HG03095 (cell line): ENCODE measurements around the gene INPP4B.

Experiments
- ATAC-seq: cut with Tn5 transposase; IDR thresholded peaks from one replicate; pipeline ENCODE4 v1.9.1; 2021; ENCODE audit warnings: moderate library complexity; ENCODE audit not compliant: unreplicated experiment

INPP4B gene

DNA sequence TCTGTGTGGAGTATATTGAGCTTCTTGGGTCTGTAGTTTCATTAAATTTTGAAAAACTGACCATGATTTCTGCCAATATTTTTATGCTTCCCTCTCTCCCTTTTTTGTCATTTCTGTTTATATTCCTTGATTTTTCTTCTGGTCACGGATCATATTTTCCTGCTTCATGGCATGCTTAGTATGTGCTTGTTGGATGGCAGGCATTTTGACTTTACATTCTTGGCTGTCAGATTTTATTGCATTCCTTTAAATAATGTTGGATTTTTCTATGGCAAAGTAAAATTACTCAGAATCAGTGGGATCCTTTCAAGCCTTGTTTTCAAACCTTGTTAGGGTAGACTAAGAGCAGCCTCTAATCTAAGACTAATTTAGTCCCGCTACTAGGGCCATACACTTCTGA, 677.9 kb downstream of the INPP4B start:
- no peak for ATAC-seq

DNA sequence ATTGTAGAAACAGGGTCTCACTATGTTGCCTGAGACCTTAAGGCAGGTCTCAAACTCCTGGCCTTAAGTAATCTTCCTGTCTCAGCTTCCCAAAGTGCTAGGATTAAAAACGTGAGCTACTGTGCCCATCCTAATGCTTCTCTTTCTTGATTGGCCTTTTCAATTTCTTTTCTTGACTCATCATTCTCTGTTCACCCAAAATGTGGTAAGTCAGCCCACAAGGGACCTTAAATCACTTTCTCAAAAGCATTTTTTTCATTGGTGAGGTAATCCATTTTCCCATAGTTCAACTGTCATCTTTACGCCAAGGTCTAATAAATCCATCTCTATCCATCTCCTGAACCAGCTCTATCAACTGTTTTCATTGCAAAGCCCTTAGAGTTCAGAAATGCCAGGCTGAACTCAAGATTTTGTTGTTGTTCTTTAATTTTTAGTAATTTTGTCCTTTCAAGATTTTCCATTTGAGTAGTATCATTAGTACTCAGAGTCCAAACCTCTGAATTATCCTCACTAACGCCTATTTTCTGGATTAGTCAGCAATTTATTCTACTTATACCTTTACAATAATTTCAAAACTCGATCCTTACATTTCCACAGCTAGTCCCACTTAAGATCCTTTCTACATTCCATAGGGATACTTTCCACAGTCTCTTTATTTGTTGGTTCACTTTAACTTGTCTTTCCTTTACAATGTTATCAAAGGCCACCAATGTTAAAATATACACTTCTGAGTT, 681.2 kb downstream of the INPP4B start:
- ATAC-seq, result no peak

DNA sequence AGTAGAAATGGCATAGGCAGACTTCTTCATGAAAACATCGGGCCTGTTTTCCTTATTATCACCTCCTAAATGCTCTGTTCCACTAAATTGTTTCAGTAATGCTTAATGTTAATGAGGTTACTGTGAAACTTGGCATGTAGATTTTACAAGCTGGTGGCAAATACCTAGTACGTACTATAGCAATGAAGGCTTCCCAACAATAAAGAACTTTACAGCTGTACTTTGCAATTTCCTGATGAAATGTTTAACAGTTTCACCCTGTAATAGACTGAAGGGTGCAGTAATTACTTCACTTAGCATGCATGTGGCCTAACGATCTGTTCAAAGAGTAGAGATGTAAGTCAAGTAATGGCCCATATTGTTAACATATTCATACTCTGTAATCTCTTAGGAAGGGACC, 685.0 kb downstream of the INPP4B start:
- ATAC-seq, result no peak

DNA sequence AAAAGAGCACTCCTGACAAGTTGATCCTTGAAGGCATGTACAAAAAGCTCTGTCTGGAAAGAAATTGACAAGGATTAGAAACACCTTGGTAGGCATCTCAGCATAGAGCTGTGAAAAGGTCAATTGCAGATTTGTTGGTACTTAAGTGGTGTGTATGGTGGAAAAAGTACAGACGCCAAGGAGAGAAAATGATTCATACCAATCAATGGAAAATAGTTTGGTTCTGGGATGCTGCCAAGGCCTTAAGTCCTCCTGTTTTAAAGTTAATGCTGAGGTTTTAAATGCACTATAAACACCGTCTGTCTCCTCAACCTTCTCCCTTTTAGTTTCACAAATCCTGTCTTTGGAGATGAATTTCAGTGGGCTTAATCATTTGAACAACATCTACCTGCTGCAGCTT, 685.6 kb downstream of the INPP4B start:
- no peak for ATAC-seq

DNA sequence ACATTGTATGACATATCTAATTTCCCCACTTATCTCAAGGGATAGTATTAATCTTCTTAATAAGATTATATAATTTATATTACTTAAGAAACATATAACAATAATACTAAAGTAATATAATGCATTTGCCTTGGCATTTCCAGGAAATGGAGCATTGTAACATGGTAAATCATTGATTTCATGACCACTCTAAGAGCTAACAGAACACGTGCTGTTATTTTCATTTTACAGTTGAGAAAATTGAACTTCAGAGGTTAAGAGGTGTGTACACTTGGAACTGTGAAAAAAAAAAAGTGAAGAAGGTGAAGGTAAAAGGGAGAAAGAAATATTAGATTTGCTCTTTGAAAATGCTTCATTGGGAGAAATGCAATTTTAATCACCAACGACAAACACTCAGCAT, 687.1 kb downstream of the INPP4B start:
- no peak for ATAC-seq

DNA sequence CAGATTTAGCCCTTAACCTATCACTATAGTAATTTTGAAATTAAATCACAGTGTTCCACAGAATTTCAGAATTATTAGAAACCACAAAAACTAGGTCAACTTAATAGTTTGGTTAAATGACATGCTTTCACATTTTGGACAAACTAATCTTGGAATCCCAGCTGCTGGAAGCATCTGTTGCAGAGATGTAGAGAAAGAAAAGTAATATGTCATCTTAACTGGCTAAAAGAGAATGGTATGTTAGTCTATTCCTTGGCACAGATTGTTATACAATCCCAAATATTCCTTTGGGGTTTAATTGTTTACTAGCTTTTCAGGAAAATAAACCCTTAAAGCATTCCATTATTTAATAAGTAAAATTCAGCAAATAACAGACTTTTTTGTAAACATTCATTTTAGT, 689.8 kb downstream of the INPP4B start:
- ATAC-seq, result no peak

DNA sequence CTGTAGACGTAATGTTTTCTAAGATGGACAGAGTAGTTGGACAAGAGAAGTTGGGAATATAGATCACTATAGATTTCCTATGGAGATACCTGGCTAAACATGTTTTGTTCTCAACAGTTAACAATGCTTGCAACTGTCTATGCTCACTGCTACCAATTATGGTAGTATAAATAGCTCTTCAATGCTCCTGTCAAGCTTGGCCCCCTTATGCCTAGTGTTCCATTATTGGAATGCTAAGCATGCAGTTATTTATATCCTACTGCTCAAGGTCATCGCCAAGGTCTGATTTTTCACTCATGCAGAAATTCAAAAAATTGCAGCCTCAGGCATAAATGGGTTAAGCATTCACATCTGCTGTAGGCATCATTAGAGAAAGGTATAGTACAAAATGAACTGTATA, 690.8 kb downstream of the INPP4B start:
- ATAC-seq, result no peak

DNA sequence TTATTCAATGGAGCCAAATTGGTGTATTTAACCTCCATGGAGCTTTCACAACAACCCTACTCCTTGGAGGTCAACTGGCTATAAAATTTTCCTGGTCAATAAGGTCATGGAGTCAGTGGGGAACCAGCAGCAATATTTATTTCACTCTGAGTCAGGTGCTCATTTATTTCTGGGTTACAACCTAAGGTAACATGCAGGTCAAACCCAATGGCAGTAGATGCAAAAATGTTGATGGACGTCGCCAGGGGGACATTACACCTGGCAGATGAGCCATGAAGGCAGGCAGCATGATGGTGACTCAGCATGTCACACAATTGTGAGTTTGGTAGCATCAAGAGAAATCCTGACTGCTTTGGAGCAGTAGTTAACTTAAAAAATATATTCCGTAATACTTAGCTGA, 695.6 kb downstream of the INPP4B start:
- no peak for ATAC-seq

DNA sequence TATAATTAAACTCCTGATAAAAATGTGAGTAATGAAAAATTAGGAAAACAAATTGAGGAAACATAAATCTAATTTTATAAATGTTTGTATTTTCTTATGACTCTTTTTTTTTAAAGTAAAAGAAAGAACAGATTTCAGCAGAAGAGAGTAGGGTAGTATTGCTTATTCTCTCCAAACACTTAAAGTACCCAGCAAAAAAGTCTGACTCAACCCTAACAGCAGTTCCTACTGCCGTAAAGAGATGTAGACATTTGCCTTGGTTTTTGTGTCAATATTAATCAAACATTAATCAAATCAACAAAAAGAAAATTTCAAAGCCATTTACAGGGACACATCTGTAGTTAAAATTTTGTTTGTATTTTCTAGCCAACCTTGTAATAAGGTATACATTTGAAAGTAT, 701.3 kb downstream of the INPP4B start:
- no peak for ATAC-seq

DNA sequence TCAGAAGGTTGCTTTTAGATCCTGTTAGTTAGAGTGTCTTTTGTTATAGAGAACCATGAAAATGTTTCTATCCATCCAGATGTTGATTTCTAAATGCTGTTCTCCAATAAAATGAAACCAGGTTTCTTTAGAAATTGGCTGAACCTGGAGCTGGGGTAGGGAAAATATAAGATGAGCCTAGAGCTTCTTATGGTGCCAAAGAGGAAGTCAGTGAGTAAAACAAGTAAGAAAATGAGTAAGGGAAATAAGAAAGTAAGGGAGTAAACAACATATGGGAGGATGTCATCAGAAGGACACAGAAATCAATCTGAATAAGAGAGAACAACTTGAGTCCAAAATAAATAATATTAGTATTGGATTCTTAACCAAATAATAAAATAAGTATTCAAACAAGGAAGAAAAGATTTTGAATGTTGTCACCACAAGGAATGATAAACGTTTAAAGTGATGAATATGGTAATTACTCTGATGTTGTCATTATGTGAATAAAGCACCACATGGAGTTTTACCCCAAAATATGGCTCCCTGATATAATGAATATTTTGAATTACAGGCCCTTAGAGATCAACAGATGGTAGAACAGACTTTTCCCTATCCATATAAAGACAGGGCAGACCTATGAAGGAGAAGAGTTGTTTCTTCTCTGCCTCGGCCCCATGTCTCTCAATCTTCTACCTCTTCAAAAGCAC, 703.6 kb downstream of the INPP4B start:
- no peak for ATAC-seq

DNA sequence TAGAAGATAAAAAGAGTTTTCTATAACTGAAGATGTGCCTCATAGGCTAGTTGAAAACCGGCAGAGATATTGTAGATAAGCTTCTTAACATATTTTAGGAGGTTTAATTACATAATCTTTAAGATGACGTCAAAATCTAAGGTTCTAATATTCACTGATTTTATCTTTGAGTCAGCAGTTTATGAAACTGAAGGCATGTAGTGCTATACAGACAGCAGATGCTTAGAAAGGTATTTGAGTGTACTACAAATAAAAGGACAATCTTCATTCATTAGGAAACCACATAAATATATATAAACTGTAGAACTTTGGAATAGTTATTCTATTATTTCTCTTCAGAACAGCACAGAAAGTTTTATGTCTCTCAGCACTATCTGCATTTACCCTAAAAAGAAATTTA, 704.9 kb downstream of the INPP4B start:
- no peak for ATAC-seq

DNA sequence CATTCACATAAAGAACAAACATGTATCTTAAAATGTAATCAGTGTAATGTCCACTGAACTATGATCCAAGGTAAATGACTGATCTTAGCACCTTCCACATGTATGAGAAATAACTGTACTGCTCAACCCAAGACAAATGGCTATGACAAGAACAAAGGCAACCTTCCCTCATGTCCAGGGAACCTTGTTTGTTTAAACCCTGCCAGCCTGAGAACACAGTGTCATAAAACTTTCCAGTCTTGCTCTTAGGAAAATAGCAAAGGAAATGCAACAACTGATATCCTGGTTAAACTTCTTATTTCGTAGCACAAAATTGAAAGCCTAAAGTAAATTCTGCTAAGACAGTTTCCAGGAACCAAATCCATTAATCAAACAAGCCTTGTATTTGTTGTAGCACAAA, 715.4 kb downstream of the INPP4B start:
- ATAC-seq, result no peak

DNA sequence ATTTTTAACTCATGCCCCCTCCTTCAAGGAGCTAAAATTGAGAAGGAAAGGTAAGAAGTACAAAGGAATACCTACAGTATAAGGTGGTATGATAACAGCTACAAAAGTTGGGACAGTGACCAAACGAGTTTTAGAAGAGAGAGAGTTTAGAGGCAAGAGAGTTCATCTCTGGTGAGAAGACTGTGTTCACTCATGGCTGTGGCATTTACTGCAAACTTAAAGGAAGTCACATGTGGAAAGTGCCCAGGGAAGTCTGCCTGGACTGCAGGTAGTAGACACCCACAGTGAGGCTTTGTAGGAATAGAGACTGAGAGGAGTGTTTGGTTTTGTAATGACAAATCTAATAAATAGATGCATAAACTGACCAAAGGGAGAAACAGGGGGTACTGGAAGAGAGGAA, 716.2 kb downstream of the INPP4B start:
- no peak for ATAC-seq

DNA sequence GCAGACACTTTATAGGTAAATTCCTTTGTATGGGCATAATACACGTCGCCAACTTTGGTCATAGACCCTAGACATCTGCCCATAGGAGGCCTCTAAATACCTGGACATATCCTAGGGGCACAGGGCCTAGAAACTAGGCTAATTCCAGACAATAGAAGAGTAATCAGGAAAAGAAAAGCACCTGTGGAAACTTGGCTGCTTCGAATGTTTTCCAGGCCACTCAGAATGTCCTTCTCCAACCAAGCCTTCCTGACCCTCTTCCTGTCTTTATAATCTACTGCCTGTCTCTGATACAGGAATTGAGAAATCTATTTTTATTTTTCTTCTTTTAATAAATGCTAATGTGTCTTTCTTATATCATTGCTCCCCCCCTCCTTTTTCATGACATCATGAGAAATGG, 716.6 kb downstream of the INPP4B start:
- no peak for ATAC-seq

DNA sequence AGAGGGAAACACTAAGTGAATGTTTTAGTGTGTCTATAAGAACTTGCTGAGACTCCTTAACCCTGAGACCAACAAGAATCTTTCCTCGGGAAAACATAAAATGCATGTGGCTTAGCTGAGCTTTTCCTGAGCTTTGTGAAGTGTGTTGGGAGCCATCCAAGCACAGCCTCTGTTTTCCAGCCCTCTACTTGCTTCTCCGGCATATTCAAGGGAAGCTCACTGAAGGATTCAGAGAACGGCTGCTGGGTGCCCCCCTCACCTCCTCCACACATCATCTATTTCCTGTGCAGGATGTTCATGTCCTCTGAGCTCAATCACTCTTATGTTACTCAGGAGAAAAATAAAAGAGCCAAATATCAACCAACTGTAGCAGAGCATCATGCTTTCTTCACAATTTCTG, 717.6 kb downstream of the INPP4B start:
- ATAC-seq, result no peak

DNA sequence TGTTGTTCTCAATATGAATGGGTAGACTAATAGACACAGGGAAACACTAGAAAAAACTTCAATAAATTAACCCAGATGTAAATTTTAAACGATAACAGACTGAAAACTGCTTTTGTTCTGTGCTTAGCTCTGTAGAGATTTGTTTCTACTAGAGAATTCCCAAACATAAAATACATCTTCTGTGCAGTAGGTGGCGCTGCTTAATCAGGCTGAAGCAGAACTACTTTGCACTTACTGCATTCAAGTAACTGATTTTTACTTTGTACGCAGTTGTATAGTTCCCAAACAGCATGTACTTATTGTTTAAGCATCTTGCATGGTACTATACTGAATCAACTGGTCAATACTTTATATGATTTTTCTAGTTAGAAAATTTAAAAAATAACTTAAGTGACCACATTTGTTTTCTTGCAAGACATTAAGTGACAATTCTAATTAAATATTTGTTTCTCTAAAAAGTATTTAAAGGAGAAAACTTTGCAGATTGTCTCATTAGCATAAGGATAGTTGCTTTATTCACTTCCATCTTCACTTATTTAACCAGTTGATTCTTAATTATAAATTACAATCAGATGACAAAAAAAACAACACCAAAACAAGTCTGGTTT, 719.1 kb downstream of the INPP4B start:
- ATAC-seq, result peak; percentile 64

DNA sequence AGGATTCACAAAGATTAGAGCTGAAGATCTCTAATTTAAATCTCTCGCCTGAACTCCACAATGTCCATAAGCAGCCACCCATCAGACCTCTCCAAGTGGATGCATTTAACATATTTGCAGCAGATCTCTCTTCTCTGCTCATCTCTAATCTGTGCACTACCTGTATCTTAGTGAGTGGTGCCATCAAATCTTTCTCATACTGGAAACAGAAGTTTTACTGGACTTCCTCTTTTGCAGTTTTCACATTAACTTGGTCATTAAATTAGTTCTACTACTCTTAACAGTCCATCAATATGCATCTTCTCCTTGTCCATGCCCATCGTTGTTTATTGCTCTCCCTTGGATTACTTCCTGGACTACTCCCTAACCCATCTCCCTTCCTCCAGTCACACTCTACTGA, 721.2 kb downstream of the INPP4B start:
- ATAC-seq, result no peak

DNA sequence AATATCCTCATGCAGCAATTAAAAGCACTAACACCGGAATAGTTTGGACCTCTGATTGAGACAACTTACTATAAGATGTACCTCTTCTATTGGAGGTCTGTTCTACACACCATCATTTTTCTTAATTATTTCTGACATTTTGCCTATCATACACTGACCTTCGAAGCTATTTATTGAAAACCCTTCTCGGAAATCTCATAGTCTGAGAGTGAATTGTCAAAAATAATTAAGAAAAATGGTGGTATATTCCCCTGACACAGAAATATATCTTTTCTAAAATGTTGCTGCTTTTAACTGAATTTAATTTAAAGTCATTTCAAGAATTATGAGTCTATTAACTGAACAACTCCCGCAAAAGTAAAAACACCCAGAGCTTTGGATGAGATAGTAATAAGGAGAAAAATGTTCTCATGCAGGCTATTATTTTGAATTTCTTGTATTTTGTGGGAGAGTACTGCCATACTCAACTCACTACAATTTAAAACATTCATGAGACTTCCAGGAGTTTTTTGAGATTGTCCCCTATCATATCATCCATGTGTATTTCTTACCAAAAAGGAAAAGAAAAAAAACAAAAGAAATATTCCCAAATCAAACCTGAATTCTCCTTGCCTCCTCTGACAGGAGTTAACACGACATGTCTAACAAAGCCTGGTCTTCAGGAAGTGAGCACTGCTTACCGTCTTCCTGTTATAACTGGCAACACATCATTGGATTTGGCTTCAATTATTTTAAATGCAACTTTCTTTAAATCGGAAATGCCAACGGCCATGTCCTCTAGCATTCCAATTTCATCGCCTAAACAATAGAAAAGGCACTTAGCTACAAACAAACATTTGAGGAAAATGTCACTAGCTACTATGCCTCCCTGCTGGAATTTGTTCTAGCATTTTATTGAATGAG, 724.4 kb downstream of the INPP4B start:
- ATAC-seq, result no peak

DNA sequence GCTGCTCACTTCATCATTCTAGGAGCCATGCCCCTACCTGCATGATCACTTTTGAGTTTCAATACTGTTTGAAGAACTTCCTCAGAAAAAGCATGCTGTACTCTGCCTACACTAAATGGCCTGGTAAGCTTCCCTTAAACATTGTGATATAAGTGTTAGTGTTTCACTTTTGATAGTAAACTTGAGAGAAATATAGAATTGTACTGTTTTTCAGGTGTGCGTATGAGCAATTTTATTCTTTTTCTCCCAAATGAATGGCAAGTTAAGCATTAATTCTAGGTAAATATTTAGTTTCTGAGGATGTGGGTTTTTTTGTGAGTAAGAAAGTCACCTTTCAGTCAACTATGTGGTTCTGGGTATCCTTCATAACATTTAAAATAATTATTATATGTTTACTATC, 725.2 kb downstream of the INPP4B start:
- ATAC-seq, result no peak

DNA sequence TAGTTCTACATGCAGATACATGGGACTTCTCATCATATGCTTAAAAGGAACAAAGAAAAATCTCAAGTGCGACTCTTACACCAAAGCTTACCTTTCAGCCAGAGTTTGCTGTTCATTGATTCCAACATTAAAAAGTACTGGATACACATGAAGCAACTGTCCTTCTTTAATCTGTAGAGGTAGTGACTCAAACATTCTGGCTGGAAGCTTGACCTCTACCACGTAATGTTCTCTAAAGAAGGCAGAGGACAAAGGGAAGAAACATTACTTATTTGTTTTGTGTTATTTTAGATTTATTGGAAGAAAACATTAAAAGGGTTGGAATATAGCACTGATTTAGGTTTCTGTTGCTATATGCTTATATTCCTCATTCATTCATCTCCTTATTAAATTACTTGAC, 733.6 kb downstream of the INPP4B start:
- no peak for ATAC-seq

DNA sequence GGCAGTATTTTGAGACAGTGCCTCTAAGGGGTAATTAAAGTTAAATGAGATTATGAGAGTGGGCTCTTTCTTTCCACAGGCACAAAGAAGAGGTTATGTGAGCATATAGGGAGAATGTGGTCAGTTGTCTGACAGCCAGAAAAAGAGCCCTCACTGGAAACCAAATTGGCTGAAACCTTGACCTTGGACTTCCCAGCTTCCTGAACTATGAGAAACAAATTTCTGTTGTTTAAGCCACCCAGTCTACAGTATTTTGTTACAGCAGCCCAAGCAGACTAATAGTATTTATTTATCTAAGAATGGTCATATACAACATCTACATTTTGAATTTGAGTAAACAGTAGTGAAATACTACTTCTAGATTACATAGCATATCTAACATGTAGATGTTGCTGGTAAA, 736.0 kb downstream of the INPP4B start:
- no peak for ATAC-seq
